ENCODE data around the gene GRM5. TPM values are rescaled to one million over a fixed set of nuclear protein-coding genes. Genes with fewer than 3 reads are reported as not detected.
"Not testable (repeated sequence)": the region's sequence is repeated elsewhere in the genome, so short reads cannot be mapped to it uniquely, and the experiment has no call there.

GRM5 gene
- total RNA-seq, 1 donor from 2014 or later: not detected

DNA sequence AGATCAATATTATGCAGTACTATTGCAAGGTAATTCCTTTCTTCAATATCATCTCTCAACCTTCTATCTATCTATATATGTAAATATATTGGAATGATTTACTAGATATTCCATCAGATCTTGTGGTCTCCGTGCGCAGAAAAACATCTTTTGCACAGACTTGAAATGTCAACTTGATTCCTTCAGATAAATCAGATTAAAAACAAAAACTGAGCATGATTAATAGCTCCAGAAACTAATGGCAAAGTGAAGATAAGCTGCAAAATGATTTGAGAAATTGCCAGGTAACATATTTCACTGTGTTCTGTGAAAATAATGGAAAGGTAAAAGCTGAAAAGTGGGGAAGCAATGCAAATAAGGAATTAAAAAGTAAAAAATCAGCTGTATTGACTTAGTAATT is 528.2 kb downstream of the GRM5 start:
- H3K4me1 Mint-ChIP-seq: peaks cover 13% of the 10 kb centered on the region
- H3K27ac Mint-ChIP-seq: no peak overlapping the region
- DNase-seq: no peak
- H3K4me3 Mint-ChIP-seq: no peak overlapping the region
- H3K27me3 Mint-ChIP-seq: peaks cover 4% of the 10 kb centered on the region
- intact Hi-C loops (cut with micrococcal nuclease): loop anchor here (2.0 to 5.0 kb wide), 5 partner anchors 117 to 510 kb away; partner anchors contain the start of gene CTSC
- H3K9me3 Mint-ChIP-seq: peaks cover 5% of the 10 kb centered on the region
- H3K36me3 Mint-ChIP-seq (ENCODE audit: low read depth): no peaks in the 10 kb centered on the region

DNA sequence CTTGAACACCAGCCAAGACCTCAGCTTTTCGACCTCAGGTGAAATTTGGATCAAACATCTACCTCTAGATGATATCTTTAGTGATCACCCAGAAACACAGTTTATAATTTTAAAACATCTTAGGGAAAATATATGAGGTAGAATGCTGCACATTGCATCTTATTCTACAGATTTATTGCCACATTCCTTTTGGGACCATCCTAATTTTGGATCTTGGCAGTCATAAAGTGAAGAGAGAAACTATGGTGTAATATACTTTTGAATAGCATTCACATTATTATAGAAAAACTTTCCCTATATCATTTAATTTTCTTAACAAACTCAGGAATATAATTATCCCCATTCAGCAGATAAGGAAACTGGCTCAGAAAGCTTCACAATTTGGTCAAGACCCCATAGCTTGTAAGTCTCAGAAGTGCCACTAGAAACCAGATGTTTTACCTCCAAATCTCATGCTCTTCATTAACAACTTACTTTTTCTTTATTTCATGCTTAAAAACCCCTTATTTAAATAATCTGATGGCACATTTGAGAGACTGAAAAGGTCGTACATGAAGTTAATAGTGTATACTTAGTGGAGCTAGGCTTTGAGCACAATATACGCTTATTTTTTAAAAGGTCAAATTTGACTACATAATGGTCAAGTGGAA is 529.0 kb downstream of the GRM5 start:
- H3K27ac Mint-ChIP-seq: no peak overlapping the region
- peaks cover 13% of the 10 kb centered on the region for H3K4me1 Mint-ChIP-seq
- intact Hi-C loops (cut with micrococcal nuclease): loop anchor here (1.0 to 5.0 kb wide), 6 partner anchors 116 to 509 kb away; partner anchors contain the start of gene CTSC
- H3K36me3 Mint-ChIP-seq (ENCODE audit: low read depth): no peaks in the 10 kb centered on the region
- no peak for DNase-seq
- peaks cover 4% of the 10 kb centered on the region for H3K27me3 Mint-ChIP-seq
- no peak overlapping the region for H3K4me3 Mint-ChIP-seq
- peaks cover 5% of the 10 kb centered on the region for H3K9me3 Mint-ChIP-seq

DNA sequence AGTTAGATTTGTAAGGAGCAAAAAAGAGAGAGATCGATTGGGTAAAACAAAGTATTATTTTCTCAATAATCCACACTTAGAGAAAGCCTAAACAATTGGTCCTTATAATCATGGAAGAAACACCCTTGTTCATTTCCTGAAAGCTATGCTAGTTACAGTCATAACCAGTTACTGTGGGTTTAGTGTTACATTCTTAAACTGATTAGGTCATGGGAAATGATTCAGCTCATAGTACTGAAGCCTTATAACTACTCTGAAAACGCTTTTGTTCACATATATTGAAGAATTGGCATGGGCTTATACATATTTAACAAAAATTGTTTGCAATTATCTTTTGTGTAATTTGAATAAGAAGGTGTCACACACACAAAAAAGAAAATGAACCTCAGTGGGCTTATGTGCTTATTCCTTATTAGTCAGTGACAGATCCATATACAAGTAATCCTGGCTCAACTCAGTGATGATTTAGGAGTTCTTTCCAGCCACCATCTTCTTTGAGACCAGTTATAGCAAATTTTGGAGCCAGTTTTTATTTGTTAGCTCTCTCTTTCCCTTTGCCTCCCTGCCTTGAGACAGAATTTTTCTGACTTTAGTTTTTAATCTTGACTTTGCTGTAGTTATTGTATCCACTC is 529.8 kb downstream of the GRM5 start:
- H3K27ac Mint-ChIP-seq: no peak overlapping the region
- H3K4me1 Mint-ChIP-seq: peaks cover 13% of the 10 kb centered on the region
- no peak overlapping the region for H3K4me3 Mint-ChIP-seq
- intact Hi-C loops (cut with micrococcal nuclease): loop anchor here (1.0 to 5.0 kb wide), 6 partner anchors 115 to 509 kb away; partner anchors contain the start of gene CTSC
- DNase-seq: no peak
- no peaks in the 10 kb centered on the region for H3K36me3 Mint-ChIP-seq (ENCODE audit: low read depth)
- H3K9me3 Mint-ChIP-seq: peaks cover 5% of the 10 kb centered on the region
- peaks cover 4% of the 10 kb centered on the region for H3K27me3 Mint-ChIP-seq

DNA sequence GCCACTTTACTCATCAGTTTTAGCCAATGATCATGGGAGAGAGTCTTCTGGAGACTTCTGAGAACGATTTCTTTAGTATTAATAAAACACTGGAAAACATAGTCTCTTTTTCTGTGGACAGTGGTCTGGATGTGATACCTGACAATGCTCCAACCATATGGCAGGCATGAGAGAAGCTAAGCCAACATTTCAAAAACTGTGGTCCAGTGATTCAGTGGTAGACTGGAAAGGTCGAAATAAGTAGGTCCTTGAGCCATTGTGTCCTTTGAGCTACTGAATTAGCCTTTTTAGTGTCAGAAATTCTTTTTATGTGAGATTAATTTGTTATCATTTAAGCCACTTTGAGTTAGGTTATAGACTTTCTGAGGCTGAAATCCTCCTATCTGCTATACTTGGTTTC is 530.5 kb downstream of the GRM5 start:
- DNase-seq: no peak
- Mint-ChIP-seq H3K36me3 (ENCODE audit: low read depth) (no peaks in the 10 kb centered on the region), H3K27ac (no peak overlapping the region), H3K9me3 (peaks cover 5% of the 10 kb centered on the region), H3K4me3 (no peak overlapping the region), H3K27me3 (peaks cover 4% of the 10 kb centered on the region), H3K4me1 (peaks cover 13% of the 10 kb centered on the region)
- intact Hi-C loops (cut with micrococcal nuclease): loop anchor here (5.0 kb wide), 4 partner anchors 178 to 508 kb away; partner anchors contain the start of gene CTSC

DNA sequence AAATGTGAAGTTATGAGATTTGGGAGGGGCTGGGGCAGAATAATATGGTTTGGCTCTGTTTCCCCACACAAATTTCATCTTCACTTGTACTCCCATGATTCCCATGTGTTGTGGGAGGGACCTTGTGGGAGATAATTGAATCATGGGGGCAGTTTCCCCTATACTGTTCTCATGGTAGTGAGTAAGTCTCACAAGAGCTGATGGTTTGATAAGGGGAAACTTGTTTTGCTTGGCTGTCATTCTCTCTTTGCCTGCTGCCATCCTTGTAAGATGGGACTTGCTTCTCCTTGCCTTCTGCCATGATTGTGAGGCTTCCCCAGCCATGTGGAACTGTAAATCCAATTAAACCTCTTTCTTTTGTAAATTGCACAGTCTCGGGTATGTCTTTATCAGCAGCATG is 531.1 kb downstream of the GRM5 start:
- not testable (repeated sequence) for DNase-seq; H3K9me3 Mint-ChIP-seq; H3K4me3 Mint-ChIP-seq; H3K36me3 Mint-ChIP-seq (ENCODE audit: low read depth); H3K27me3 Mint-ChIP-seq; H3K27ac Mint-ChIP-seq
- intact Hi-C loops (cut with micrococcal nuclease): loop anchor here (5.0 kb wide), 4 partner anchors 177 to 507 kb away; partner anchors contain the start of gene CTSC
- H3K4me1 Mint-ChIP-seq: peaks cover 13% of the 10 kb centered on the region

DNA sequence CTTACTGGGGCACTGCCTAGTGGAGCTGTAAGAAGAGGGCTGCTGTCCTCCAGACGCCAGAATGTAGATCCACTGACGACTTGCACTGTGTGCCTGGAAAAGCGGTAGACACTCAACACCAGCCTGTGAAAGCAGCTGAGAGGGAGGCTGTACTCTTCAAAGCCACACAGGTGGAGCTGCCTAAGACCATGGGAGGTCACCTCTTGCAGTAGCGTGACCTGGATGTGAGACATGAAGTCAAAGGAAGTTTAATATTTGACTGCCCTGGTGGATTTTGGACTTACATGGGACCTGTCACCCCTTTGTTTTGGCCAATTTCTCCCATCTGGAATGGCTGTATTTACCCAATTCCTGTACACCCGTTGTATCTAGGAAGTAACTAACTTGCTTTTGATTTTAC is 531.6 kb downstream of the GRM5 start:
- intact Hi-C loops (cut with micrococcal nuclease): no loop called here
- H3K36me3 Mint-ChIP-seq (ENCODE audit: low read depth): no peaks in the 10 kb centered on the region
- no peak overlapping the region for H3K27ac Mint-ChIP-seq
- DNase-seq: no peak
- peaks cover 13% of the 10 kb centered on the region for H3K4me1 Mint-ChIP-seq
- H3K27me3 Mint-ChIP-seq: peaks cover 10% of the 10 kb centered on the region
- no peak overlapping the region for H3K4me3 Mint-ChIP-seq
- peaks cover 5% of the 10 kb centered on the region for H3K9me3 Mint-ChIP-seq

GRCh38 chr11:88533001-88533400 is 532.8 kb downstream of the GRM5 start:
- DNase-seq: no peak
- H3K27me3 Mint-ChIP-seq: peaks cover 13% of the 10 kb centered on the region
- H3K9me3 Mint-ChIP-seq: peaks cover 5% of the 10 kb centered on the region
- peaks cover 13% of the 10 kb centered on the region for H3K4me1 Mint-ChIP-seq
- no peak overlapping the region for H3K4me3 Mint-ChIP-seq
- H3K27ac Mint-ChIP-seq: no peak overlapping the region
- intact Hi-C loops (cut with micrococcal nuclease): no loop called here
- no peaks in the 10 kb centered on the region for H3K36me3 Mint-ChIP-seq (ENCODE audit: low read depth)

- no peak for DNase-seq
- Mint-ChIP-seq H3K9me3 (peaks cover 5% of the 10 kb centered on the region), H3K4me3 (no peak overlapping the region), H3K27me3 (peaks cover 13% of the 10 kb centered on the region), H3K4me1 (peaks cover 13% of the 10 kb centered on the region), H3K36me3 (ENCODE audit: low read depth) (no peaks in the 10 kb centered on the region), H3K27ac (no peak overlapping the region)
- intact Hi-C loops (cut with micrococcal nuclease): no loop called here
Observed at GRCh38 chr11:88531831-88532230, 534.0 kb downstream of the GRM5 start.

- intact Hi-C loops (cut with micrococcal nuclease): no loop called here
- DNase-seq: no peak
- H3K4me3 Mint-ChIP-seq: no peak overlapping the region
Observed at GRCh38 chr11:88529426-88529825, 536.4 kb downstream of the GRM5 start.

DNA sequence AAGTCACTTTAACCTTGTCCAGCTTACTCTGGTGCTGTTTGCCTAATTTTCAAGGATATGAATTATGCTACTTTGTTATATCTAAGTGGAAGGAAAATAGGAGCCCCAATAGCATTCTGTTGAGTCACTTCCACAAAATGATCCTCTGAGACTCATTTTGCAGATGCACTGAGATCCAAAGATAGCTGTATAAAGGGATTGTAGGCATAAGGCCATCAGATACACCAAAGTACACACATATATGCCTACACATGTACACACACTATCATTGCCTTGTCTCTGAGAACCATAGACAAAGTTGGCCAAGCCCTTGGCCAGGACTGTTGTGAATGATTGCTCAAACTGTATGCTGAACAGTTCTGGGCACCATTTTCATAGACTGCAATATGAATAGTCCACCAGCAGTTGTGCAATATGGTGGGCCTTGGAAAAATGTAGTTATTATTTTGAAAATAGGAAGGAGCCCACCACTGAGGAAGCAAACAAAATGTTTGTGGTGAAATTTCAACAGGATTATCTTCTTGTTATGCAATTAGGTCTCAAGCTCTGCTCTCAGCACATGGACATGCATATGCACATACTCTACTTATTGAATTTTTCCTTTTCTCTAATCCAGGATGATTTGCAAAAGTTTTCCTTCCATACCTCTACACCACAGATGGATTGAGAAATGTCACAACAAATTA is 542.3 kb downstream of the GRM5 start:
- no peaks in the 10 kb centered on the region for H3K9me3 Mint-ChIP-seq
- intact Hi-C loops (cut with micrococcal nuclease): no loop called here
- peaks cover 9% of the 10 kb centered on the region for H3K27me3 Mint-ChIP-seq
- no peak overlapping the region for H3K27ac Mint-ChIP-seq
- no peak overlapping the region for H3K4me3 Mint-ChIP-seq
- H3K4me1 Mint-ChIP-seq: no peaks in the 10 kb centered on the region
- no peak for DNase-seq
- no peaks in the 10 kb centered on the region for H3K36me3 Mint-ChIP-seq (ENCODE audit: low read depth)

More at GRCh38 chr11:88529426-88529825, 536.4 kb downstream of the GRM5 start:
- no peaks in the 10 kb centered on the region for H3K36me3 Mint-ChIP-seq (ENCODE audit: low read depth)
- H3K9me3 Mint-ChIP-seq: no peaks in the 10 kb centered on the region
- peaks cover 13% of the 10 kb centered on the region for H3K27me3 Mint-ChIP-seq
- no peak overlapping the region for H3K27ac Mint-ChIP-seq
- H3K4me1 Mint-ChIP-seq: no peaks in the 10 kb centered on the region

DNA sequence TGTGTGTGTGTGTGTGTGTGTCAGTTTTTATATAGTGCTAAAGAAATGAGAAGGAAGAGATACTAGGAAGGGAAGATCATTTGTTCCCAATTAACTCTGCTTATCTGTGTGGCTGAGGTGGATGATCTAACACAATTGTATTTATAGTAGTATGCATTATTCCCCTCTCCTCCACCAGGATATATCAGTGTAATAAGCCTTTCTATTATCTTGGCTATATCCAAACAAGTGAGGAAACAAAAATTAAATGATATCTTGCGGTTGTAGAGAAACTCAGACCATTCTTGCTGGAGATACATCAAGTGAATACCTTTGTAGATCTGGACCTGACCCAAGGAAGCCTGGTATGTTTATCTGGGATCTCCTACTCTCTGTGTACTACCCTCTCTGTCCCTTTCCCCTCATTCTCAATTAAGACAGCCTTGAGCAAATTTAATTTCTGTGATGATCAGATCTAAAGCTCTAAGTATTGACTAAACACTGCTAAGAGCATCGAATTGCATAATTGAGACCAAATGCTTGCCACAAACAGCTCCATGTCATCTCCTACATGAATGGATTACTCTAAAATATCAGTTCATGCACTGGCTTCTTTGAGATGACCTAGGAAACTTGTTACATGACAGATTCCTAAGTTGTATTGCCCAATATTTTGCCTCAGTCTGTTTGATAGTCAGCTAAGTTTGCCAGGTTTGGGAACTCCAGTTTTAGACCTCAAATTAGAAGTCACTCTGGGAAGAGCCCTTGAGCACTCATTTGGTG is 543.0 kb downstream of the GRM5 start:
- intact Hi-C loops (cut with micrococcal nuclease): no loop called here
- no peak overlapping the region for H3K27ac Mint-ChIP-seq

DNA sequence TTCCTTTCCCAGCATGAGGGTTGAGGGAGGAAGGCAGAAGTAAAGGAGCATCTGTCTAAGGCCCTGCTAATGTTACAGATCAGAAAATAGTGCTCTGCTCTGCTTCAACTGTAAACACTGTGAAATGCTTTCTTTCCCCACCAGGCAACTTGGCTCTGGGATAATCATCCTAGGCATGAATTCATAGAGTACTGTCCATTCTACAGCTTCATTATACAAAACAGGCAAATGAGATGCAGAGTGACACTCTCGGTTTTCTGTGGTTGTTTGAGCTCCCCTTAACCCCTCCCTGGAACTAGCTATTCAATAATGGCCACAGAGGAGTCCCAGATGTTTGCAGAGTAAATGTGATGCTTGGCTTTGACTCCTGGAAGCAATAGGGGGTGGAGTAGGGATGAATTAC is 544.0 kb downstream of the GRM5 start:
- H3K36me3 Mint-ChIP-seq (ENCODE audit: low read depth): no peaks in the 10 kb centered on the region
- no peak for DNase-seq
- intact Hi-C loops (cut with micrococcal nuclease): no loop called here
- H3K4me3 Mint-ChIP-seq: no peak overlapping the region
- H3K4me1 Mint-ChIP-seq: no peaks in the 10 kb centered on the region
- peaks cover 8% of the 10 kb centered on the region for H3K27me3 Mint-ChIP-seq
- H3K9me3 Mint-ChIP-seq: no peaks in the 10 kb centered on the region
- no peak overlapping the region for H3K27ac Mint-ChIP-seq

More for the DNA sequence above, 543.0 kb downstream of the GRM5 start:
- no peaks in the 10 kb centered on the region for H3K36me3 Mint-ChIP-seq (ENCODE audit: low read depth)
- H3K27me3 Mint-ChIP-seq: peaks cover 10% of the 10 kb centered on the region
- DNase-seq: no peak
- H3K9me3 Mint-ChIP-seq: no peaks in the 10 kb centered on the region
- H3K4me3 Mint-ChIP-seq: no peak overlapping the region
- no peaks in the 10 kb centered on the region for H3K4me1 Mint-ChIP-seq

GRCh38 chr11:88521399-88521798 is 544.4 kb downstream of the GRM5 start:
- Mint-ChIP-seq H3K27ac (no peak overlapping the region), H3K36me3 (ENCODE audit: low read depth) (no peaks in the 10 kb centered on the region), H3K9me3 (no peaks in the 10 kb centered on the region), H3K4me3 (no peak overlapping the region), H3K4me1 (no peaks in the 10 kb centered on the region), H3K27me3 (peaks cover 8% of the 10 kb centered on the region)
- no peak for DNase-seq
- intact Hi-C loops (cut with micrococcal nuclease): no loop called here

All from activated CD4-positive, alpha-beta T cell treated with anti-CD3 and anti-CD28 coated beads, Interleukin-2, amount 10 ng/mL, durations not matched to agents 24 days and 14 days (primary cell).